Activated naive CD8-positive, alpha-beta T cell (primary cell): ENCODE data around the gene ZNF525.
A peak's percentile ranks its signal among the peaks of the same experiment; 100 is the strongest.
"Not testable (repeated sequence)": the region's sequence is repeated elsewhere in the genome, so short reads cannot be mapped to it uniquely, and the experiment has no call there.

Experiments
- H3K27ac Mint-ChIP-seq: one replicate; pipeline ENCODE4 v1.8.0; 2021; ENCODE audit warnings: mixed read lengths
- H3K27me3 Mint-ChIP-seq: one replicate; pipeline ENCODE4 v1.8.0; 2021; ENCODE audit warnings: mixed read lengths
- H3K36me3 Mint-ChIP-seq: one replicate; pipeline ENCODE4 v1.8.0; 2021; ENCODE audit warnings: mixed read lengths
- H3K4me1 Mint-ChIP-seq: one replicate; pipeline ENCODE4 v1.8.0; 2021; ENCODE audit warnings: low read depth, mixed read lengths
- H3K4me3 Mint-ChIP-seq: one replicate; pipeline ENCODE4 v1.8.0; 2021; ENCODE audit warnings: mild to moderate bottlenecking, mixed read lengths
- H3K9me3 Mint-ChIP-seq: one replicate; pipeline ENCODE4 v1.8.0; 2021; ENCODE audit warnings: low read depth, mixed read lengths

ZNF525 gene

DNA sequence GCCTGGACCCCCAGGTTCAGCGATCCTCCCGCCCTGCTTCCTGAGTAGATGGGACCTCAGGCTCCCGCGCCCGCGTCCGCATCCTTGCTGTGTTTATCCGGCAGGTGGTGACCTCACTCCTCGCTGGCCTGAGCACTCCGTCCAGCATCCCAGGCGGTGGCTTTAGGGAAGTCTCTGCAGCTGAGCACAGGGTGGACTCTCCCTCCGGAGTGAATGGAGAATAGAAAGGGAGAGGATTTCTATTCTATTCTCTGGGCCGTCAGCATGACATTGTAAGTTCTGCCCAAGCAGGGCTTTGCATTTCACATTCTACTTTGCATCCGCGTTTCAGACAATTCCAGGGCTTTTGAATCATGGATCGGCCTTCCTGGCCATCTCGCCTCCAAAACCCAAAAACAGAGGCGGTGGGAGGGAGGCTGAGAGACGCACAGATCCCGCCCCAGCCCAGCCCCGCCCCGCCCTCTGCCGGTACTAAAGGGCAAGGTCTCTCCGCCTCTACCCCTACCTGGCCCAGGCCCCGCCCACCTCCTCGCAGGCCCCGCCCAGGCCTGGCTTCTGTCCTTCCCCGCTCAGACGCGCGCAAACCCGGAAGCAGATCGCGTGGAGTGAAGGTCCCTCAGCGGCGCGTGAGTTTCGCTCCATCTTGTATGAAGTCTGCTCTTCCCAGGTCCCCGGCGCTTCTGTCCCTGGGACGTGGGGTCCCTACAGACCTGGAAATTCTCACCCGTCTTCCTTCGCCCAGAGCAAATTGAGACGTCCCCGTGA is at the start of gene ZNF525:
Gene ZNF525 (plus strand): TSS at position 572 of the 765 bp plus-strand sequence. CDS start 6,577 bp downstream, outside the sequence.
- Mint-ChIP-seq H3K9me3 (peaks cover 8% of the 10 kb centered on the region), H3K36me3 (peaks cover 20% of the 10 kb centered on the region), H3K4me1 (peaks cover 28% of the 10 kb centered on the region), H3K27me3 (no peaks in the 10 kb centered on the region), H3K4me3 (peak within 1 kb of the TSS; percentile 94), H3K27ac (peak within 1 kb of the TSS; percentile 91)

DNA sequence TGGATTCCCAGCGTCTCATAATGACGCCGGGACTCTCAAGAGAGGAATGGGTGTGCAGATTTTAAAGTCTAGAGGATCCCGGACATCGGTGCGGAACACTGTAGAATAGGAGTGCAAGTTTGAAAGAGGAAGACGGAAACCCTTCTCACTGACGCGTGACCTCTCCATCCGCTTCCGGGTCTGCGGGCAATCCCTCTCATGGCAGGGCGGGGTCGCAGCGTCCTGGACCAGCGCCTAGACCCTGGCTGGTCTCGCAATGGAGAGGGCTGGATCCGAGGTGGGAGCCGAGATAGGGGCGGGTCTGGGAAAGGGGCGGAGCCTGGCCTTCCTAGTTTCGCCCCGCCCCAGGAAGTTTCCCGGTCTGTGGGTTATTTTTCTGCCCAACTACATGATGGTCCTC is 36.5 kb upstream of the ZNF525 start:
- Mint-ChIP-seq H3K4me3 (peak overlapping the region; percentile 73), H3K4me1 (peaks cover 7% of the 10 kb centered on the region), H3K36me3 (peaks cover 28% of the 10 kb centered on the region), H3K9me3 (peaks cover 17% of the 10 kb centered on the region), H3K27ac (no peak overlapping the region), H3K27me3 (peaks cover 24% of the 10 kb centered on the region)

DNA sequence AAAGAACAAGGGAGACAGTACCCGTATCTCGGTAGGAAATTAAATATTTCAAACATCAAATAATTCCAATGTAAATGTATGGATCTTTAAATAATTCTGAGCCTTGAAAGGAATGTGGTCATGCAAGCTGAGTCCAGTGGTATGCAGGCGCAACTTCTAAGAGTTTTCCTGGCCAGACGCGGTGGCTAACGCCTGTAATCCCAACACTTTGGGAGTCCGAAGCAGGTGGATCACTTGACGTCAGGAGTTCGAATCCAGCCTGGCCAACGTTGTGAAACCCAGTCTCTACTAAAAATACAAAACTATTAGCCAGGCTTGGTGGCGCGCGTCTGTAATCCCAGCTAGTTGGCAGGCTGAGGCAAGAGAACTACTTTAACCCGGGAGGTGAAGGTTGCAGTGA is 33.0 kb upstream of the ZNF525 start:
- H3K36me3 Mint-ChIP-seq = peaks cover 26% of the 10 kb centered on the region
- peak overlapping the region; percentile 93 for H3K4me3 Mint-ChIP-seq
- H3K27me3 Mint-ChIP-seq = peaks cover 10% of the 10 kb centered on the region
- H3K9me3 Mint-ChIP-seq = peaks cover 10% of the 10 kb centered on the region
- H3K27ac Mint-ChIP-seq = no peak overlapping the region
- peaks cover 16% of the 10 kb centered on the region for H3K4me1 Mint-ChIP-seq

DNA sequence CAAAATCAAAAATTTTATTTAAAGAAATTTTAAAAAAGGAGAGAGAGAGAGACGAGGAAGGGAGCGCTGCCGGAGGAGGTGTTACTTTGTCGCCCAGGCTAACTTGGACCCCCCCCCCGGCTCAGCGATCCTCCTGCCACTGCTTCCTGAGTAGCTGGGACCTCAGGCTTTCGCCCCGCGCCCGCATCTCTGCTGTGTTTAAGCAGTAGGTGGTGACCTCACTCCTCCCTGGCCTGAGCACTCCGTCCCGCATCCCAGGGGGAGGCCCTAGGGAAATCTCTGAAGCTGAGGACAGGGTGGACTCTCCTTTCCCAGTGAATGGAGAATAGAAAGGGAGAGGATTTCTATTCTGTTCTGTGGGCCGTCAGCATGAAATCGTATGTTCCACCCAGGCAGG is 32.4 kb upstream of the ZNF525 start:
- H3K27ac Mint-ChIP-seq = peak overlapping the region; percentile 91
- peaks cover 10% of the 10 kb centered on the region for H3K27me3 Mint-ChIP-seq
- H3K4me3 Mint-ChIP-seq = peak overlapping the region; percentile 93
- H3K4me1 Mint-ChIP-seq = peaks cover 16% of the 10 kb centered on the region
- H3K9me3 Mint-ChIP-seq = peaks cover 10% of the 10 kb centered on the region
- peaks cover 24% of the 10 kb centered on the region for H3K36me3 Mint-ChIP-seq

DNA sequence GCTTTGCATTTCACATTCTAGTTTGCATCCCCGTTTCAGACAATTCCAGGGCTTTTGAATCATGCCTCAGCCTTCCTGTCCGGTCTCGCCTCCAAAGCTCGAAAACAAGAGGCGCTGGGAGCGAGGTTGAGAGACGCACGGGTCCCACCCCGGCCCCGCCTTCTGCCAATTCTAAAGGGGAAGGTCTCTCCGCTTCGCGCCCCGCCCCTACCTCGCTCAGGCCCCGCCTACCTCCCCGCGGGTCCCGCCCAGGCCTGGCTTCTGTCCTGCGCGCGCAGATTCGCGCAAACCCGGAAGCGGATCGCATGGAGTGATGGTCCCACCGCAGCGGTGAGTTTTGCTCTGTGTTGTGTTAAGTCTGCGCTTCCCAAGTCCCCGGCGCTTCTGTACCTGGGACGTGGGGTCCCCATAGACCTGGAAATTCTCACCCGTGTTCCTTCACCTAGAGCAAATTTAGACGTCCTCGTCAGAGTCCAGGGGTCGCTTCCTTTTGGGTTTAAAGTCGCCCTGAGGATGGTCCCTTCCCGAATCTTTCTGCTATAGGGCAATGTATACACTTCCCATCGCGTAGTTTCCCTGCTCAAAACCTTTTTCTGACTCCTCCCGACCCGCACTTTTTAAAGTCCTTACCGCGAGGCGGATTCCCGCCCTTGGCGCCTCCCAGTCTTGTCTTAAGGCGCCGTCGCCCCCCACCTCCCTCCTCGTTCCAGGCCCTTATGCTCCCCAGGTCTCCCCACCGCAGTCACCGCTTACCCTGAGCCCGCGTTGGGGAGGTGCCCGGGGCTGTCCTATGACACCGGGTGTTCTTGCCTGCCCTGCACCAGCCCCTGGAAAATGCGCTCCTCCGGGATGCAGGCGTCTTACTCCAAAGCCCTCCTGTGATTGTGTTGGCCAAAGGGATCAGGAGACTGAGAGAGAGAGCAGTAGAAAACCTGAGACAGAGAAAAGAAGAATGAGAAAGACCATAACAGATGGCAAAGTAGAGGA is 31.7 kb upstream of the ZNF525 start, which contains the start of gene ZNF845:
Gene ZNF845 (plus strand): TSS at position 287 of the 987 bp plus-strand sequence. CDS start 7,559 bp downstream, outside the sequence.
- peak within 1 kb of the TSS; percentile 91 for H3K27ac Mint-ChIP-seq
- peaks cover 5% of the 10 kb centered on the region for H3K9me3 Mint-ChIP-seq
- peaks cover 20% of the 10 kb centered on the region for H3K36me3 Mint-ChIP-seq
- peaks cover 5% of the 10 kb centered on the region for H3K27me3 Mint-ChIP-seq
- peaks cover 14% of the 10 kb centered on the region for H3K4me1 Mint-ChIP-seq
- H3K4me3 Mint-ChIP-seq = peak within 1 kb of the TSS; percentile 93

DNA sequence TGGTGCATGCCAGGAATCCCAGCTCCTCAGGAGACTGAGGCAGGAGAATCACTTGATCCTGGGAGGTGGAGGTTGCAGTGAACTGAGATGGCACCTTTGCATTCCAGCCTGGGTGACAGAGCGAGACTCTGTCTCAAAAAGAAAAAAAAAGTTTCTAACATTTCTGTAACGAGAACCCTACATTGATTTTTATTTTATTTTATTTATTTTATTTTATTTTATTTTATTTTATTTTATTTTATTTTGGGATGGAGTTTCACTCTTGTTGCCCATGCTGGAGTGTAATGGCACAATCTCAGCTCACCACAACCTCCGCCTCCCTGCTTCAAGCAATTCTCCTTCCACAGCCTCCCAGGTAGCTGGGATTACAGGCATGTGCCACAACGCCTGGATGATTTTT is 21.1 kb upstream of the ZNF525 start:
- peaks cover 64% of the 10 kb centered on the region for H3K36me3 Mint-ChIP-seq

GRCh38 chr19:53355739-53356138 is 9.8 kb upstream of the ZNF525 start:
- H3K27me3 Mint-ChIP-seq = no peaks in the 10 kb centered on the region
- H3K4me3 Mint-ChIP-seq = no peak overlapping the region
- H3K27ac Mint-ChIP-seq = no peak overlapping the region
- peaks cover 24% of the 10 kb centered on the region for H3K9me3 Mint-ChIP-seq
- no peaks in the 10 kb centered on the region for H3K4me1 Mint-ChIP-seq
- peaks cover 40% of the 10 kb centered on the region for H3K36me3 Mint-ChIP-seq

More for the DNA sequence above, 21.1 kb upstream of the ZNF525 start:
- not testable (repeated sequence) for H3K27me3 Mint-ChIP-seq, H3K4me1 Mint-ChIP-seq, H3K4me3 Mint-ChIP-seq, H3K27ac Mint-ChIP-seq
- H3K9me3 Mint-ChIP-seq = peaks cover 13% of the 10 kb centered on the region

GRCh38 chr19:53357821-53358581 is 7.5 kb upstream of the ZNF525 start:
- Mint-ChIP-seq H3K9me3 (peaks cover 24% of the 10 kb centered on the region), H3K27ac (no peak overlapping the region), H3K4me3 (no peak overlapping the region), H3K27me3 (no peaks in the 10 kb centered on the region), H3K36me3 (peaks cover 23% of the 10 kb centered on the region), H3K4me1 (no peaks in the 10 kb centered on the region)

GRCh38 chr19:53360056-53360455 is 5.4 kb upstream of the ZNF525 start:
- not testable (repeated sequence) for H3K4me1 Mint-ChIP-seq, H3K27me3 Mint-ChIP-seq, H3K4me3 Mint-ChIP-seq, H3K27ac Mint-ChIP-seq
- peaks cover 12% of the 10 kb centered on the region for H3K9me3 Mint-ChIP-seq
- H3K36me3 Mint-ChIP-seq = peaks cover 15% of the 10 kb centered on the region

- Mint-ChIP-seq H3K27ac (peak overlapping the region; percentile 91), H3K9me3 (peaks cover 8% of the 10 kb centered on the region), H3K36me3 (peaks cover 23% of the 10 kb centered on the region), H3K4me3 (peak overlapping the region; percentile 94), H3K27me3 (no peaks in the 10 kb centered on the region), H3K4me1 (peaks cover 28% of the 10 kb centered on the region)
Observed at GRCh38 chr19:53365899-53366493, 491 bp downstream of the ZNF525 start.

DNA sequence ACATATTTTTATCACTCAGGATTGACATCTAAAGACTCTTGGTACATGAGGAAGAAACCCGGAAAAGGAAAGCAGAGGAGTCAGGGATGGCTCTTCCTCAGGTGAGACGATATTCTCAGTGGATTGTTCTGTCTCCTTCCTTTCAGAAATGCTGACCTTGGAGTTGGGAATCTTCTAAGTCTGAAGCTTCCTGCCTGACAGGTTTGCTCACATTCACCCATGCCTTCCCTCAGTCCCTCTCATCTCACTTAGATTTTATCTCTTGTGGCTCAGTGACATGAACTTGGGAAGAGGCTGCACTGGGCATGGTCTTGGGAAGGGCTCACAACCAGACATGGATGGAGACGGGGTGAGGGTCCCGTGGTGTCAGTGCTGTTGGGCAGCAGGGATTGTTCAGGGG is 6.7 kb downstream of the ZNF525 start:
- peaks cover 9% of the 10 kb centered on the region for H3K4me1 Mint-ChIP-seq
- H3K9me3 Mint-ChIP-seq = peaks cover 7% of the 10 kb centered on the region
- H3K27me3 Mint-ChIP-seq = no peaks in the 10 kb centered on the region
- no peak overlapping the region for H3K4me3 Mint-ChIP-seq
- H3K36me3 Mint-ChIP-seq = peaks cover 54% of the 10 kb centered on the region
- no peak overlapping the region for H3K27ac Mint-ChIP-seq

- no peak overlapping the region for H3K27ac Mint-ChIP-seq
- H3K27me3 Mint-ChIP-seq = no peaks in the 10 kb centered on the region
- peaks cover 57% of the 10 kb centered on the region for H3K36me3 Mint-ChIP-seq
- H3K4me1 Mint-ChIP-seq = no peaks in the 10 kb centered on the region
- H3K4me3 Mint-ChIP-seq = no peak overlapping the region
- peaks cover 7% of the 10 kb centered on the region for H3K9me3 Mint-ChIP-seq
Observed at GRCh38 chr19:53374288-53374687, 8.8 kb downstream of the ZNF525 start.

GRCh38 chr19:53374743-53375142 is 9.2 kb downstream of the ZNF525 start:
- peaks cover 60% of the 10 kb centered on the region for H3K36me3 Mint-ChIP-seq
- no peaks in the 10 kb centered on the region for H3K27me3 Mint-ChIP-seq
- H3K9me3 Mint-ChIP-seq = peaks cover 7% of the 10 kb centered on the region
- H3K27ac Mint-ChIP-seq = no peak overlapping the region
- H3K4me3 Mint-ChIP-seq = no peak overlapping the region
- H3K4me1 Mint-ChIP-seq = no peaks in the 10 kb centered on the region

- Mint-ChIP-seq H3K36me3 (peaks cover 79% of the 10 kb centered on the region), H3K27me3 (no peaks in the 10 kb centered on the region), H3K4me1 (no peaks in the 10 kb centered on the region), H3K27ac (no peak overlapping the region), H3K4me3 (no peak overlapping the region), H3K9me3 (peaks cover 38% of the 10 kb centered on the region)
Observed at GRCh38 chr19:53381376-53381775, 15.9 kb downstream of the ZNF525 start.
